Measurements from ENCODE around the gene LGALS7.
"Not testable (repeated sequence)": the region's sequence is repeated elsewhere in the genome, so short reads cannot be mapped to it uniquely, and the experiment has no call there.

The LGALS7 gene

DNA sequence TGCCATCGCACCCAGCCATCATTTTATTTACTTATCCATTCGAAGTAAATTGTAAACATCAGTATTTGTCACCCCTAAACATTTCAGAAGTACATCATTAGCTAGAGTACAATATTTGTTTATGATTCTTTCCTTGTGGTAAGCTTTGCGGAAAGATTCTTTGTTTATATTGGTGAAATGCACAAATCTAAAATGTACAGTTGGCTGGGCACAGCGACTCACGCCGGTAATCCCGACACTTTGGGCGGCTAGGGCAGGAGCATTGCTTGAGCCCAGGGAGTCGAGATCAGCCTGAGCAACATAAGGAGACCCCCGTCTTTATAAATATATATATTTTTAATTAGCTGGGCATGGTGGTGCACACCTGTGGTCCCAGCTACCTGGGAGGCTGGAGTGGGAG is 25.8 kb upstream of the LGALS7 start:
- DNase-seq = no peak

DNA sequence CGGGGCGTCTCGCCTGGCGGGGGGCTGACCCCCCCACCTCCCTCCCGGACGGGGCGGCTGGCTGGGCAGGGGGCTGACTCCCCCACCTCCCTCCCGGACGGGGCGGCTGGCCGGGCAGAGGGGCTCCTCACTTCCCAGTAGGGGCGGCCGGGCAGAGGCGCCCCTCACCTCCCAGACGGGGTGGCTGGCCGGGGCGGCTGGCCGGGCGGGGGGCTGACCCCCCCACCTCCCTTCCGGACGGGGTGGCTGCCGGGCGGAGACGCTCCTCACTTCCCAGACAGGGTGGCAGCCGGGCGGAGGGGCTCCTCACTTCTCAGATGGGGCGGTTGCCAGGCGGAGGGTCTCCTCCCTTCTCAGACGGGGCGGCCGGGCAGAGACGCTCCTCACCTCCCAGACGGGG is 24.5 kb upstream of the LGALS7 start:
- DNase-seq = not testable (repeated sequence)

DNA sequence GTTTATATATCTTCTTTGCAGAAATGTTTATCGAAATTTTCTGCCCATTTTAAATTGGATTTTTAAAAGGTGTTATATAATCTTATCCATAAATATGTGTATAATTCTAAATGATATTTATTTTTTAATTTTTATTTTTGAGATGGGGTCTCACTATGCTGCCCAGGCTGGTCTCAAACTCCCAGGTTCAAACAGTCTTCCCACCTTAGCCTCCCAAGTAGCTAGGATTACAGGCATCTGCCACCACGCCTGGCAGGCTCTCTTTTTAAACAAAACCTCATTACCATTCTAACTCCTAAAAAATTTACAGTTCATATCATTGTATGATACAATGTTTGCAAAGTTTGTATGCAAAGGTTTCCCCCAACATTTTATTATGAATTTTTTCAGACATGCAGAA is 22.8 kb upstream of the LGALS7 start:
- no peak for DNase-seq

DNA sequence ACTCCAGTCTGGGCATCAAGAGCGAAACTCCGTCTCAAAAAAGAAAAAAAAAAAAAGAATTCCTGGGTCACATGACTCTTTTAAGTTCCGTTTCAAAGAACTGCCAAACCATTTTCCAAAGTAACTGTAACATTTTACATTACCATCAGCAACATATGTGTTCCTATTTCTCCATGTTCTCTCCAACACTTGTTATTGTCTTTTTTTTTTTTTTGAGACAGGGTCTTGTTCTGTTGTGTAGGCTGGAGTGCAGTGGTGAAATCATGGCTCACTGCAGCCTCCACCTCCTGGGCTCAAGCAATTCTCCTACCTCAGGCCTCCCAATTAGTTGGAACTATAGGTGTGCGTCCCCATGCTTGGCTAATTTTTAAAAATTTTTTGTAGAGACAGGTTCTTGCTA is 22.2 kb upstream of the LGALS7 start:
- DNase-seq = no peak

DNA sequence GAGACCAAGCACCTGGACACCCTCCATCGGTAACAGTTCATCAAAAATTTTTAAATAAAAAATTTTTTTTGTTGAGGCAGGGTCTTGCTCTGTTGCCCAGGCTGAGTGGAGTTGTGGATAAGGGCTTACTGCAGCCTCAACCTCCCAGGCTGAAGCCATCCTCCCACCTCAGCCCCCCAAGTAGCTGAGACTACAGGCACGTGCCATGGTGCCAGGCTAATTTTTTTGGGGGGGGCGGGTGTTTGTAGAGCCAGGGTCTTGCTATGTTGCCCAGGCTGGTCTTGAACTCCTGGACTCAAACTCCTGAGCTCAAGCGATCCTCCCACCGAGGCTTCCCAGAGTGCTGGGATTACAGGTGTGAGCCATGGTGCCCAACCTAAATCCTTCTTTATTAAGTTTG is 20.4 kb upstream of the LGALS7 start:
- DNase-seq = no peak

DNA sequence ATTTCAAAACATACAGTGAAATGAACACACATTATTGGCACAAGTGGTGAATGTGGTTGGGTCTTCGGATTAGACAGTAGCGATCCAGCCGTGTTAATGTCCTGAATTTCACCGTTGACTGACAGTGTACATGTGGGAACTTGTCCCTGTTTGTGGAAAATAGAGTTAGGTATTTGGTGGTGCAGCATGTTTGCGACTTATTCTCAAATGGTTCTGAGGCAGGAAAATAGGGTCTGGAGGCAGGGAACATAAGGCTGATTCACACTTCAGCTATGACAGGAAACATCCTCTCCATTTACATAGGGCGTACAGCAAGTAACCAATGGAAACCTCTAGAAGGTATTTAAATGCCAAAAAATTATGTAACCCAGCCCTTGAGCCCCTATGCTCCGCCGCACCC is 19.9 kb upstream of the LGALS7 start:
- no peak for DNase-seq

DNA sequence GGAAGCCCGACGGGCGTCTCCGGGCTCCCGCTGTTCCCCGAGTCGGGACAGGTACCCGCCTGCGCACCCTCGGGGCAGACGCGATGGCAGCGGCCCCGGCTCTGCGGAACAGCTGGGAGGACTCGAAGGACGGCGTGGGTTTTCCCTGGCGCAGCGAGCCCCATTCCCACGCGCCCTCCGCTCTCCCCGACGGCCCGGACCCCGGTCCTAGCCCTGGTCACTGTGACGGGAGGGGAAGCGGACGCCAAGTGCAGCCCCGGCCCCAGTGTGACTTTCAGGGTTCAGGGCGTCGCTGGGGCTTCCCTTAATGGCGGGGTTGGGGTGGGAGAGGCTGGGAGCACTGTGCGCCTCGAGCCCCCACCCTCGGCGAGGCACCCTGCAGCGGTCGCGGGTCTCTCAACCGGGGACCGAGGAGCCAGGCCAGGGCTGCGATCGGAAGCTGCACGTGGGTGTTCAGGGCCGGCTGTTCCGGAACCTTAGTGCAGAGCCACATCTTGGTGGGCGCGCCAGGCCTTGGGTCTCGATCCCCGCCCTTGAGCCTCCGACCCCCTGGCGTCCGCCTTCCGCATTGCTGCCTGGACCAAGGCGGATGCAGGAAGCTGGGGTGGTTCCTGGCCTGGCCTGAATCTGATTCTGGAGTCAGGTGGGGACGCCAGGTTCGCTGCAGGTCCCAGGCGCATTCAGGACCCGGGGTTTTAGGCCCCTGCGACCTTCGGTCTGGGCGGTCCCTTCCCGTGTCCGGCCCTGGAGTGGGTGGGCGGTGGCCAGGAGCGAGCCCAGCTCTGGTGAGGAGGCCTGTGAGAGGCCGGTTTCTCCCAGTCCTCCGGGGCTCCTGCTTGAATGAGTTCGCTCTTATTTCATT is 19.2 kb upstream of the LGALS7 start:
- DNase-seq = peak; percentile 42

DNA sequence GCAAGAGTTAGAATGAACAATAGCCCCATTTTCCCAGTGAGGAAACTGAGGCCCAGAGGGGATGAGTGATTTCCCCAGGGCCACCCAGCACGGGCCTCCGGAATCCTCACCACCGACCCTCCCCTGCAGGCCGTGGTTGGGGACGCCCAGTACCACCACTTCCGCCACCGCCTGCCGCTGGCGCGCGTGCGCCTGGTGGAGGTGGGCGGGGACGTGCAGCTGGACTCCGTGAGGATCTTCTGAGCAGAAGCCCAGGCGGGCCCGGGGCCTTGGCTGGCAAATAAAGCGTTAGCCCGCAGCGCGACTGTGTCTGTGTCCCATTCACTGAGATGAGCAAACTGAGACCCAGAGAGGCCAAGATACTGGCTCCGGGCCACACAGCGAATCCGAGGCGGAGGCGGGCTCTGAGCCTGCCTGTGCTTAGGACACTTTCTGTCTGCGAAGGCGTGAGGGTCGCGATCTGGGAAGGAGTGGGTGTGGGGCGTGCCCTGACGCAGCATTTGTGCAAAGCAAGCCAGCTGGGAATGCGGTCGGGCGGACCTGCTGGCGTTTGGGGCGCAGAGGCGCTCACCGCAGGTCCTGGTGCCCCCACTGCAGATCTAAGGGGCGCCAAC is 18.2 kb upstream of the LGALS7 start:
- DNase-seq = not testable (repeated sequence)

DNA sequence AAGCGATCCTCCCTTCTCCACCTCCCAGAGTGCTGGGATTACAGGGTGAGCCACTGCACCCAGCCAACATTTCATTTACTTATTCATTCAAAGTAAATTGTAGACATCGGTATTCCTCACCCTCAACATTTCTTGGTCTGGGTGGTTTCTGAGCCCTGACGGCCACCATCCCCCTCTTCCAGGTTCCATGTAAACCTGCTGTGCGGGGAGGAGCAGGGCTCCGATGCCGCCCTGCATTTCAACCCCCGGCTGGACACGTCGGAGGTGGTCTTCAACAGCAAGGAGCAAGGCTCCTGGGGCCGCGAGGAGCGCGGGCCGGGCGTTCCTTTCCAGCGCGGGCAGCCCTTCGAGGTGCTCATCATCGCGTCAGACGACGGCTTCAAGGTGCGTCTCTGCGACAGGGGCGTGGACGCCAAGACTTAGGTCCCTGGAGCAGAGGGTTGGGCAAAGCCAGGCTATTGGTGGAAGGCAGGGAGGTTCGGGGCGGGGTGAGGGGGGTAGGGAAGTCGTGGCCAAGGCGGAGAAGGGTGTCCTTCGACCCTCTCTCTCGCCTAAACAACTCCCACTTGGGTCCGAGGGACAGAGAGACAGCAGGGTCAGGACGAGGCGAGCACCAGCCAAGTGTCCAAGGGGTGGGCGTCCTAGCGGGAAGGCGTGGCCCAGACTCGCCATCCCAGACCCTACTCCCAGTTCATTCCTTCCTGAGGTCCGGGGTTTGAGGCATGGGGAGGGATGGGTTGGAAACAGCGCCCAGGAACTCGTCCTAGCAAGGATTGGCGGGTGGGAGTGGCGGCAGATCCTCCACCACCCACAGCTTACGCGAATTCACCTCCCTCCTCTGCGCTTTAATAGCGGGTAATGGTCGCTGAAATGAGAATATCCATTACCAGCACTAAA is 17.4 kb upstream of the LGALS7 start:
- DNase-seq = not testable (repeated sequence)

DNA sequence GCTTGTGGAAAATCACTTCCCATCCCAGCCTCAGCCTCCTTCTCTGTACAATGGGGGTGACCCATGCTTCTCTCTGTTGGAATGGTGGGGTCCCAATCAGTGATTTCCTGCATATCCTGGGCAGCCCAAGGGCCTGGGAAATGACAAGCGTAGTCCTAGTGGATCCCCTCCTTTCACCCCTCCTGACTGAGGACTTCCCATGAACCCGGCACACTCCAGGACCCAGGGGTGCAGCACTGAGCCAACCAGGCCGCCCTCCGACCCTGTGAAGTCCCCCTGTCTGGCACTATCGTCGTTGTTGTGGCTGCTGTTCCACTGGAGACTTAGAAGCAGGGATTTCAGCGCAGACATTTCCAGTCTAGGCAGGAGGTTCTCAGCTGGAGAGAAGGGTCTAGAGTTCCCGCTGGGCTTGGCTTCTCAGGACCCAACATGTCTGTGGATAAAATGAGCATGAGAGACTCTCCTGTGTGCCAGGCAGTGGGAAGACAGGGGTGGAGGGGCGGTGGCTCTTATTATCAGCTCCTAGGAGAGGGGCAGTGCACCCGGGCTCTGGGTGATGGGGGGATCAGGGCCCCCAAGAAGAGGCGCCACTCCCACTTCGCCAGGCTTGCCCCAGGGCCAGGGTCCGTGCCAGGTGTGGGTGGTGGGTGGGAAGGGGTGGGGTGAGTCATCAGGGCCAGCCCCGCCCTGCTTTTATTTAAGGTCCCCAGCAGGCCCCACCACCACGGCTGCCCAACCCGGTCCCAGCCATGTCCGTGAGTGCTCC is 15.3 kb upstream of the LGALS7 start, which contains the start of gene LGALS7B:
Gene LGALS7B (plus strand): TSS at position 723 of the 766 bp plus-strand sequence. CDS start 27 bp downstream, at position 750.
- no peak for DNase-seq

DNA sequence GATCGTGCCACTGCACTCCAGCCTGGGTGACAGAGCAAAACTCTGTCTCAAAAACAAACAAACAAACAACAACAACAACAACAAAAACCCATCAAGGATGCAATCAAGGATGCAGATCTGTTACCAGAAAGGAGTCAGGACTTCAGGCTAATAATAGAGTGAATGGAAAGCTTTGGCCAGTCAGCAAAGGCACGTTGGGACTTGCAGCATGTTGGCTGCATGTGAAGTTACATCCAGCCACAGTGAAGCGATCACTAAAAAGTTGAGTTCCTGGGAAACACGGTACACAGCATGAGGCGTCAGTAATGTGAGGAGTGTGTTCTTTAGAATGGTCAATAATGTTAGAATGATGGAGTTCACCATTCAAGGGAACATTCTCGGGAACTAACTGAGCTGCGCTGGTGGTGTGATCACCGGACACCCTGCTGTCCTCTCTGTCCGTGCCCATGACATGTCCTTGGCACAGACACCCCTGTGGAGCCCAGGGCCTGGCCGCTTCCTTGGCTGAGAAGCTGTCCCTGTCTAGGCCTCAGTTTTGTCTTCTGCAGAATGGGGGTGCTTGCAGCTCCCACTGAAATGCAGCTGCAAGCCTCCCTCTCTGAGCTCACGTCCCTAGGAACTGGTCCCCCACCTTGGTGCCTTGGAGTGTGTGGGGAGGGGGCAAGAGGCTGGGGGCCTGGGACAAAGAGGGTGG is 13.4 kb upstream of the LGALS7 start:
- DNase-seq = no peak

DNA sequence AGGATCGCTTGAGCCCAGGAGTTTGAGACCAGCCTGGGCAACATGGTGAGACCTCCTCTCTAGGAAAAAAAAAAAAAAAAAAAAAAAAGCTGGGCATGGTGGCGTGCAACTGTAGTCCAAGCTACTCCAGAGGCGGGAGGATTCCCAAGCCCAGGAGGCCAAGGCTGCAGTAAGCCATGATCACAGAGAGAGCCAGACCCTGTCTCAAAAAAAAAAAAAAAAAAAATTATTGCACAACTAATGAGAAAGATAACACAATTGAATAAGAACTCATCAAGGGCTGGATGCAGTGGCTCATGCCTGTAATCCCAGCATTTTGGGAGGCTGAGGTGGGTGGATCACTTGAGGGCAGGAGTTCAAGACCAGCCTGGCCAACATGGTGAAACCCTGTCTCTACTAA is 12.7 kb upstream of the LGALS7 start:
- DNase-seq = not testable (repeated sequence)

DNA sequence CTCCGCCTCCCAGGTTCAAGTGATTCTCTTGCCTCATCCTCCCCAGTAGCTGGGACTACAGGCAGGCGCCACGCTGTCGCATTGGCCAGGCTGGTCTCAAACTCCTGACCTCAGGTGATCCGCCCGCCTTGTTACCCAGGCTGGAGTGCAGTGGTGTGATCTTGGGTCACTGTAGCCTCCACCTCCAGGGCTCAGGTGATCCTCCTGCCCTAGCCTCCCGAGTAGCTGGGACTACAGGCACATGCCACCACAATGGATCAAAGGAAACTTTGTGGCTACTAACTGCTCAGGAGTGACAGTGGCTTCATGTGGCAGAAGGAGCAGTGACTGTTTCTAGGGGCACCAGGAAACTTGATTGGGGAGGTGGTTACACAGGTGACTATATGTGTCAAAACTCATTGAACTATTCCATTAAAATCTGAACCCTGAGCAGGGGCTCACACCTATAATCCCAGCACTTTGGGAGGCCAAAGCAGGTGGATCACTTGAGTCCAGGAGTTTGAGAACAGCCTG is 11.9 kb upstream of the LGALS7 start:
- no peak for DNase-seq

DNA sequence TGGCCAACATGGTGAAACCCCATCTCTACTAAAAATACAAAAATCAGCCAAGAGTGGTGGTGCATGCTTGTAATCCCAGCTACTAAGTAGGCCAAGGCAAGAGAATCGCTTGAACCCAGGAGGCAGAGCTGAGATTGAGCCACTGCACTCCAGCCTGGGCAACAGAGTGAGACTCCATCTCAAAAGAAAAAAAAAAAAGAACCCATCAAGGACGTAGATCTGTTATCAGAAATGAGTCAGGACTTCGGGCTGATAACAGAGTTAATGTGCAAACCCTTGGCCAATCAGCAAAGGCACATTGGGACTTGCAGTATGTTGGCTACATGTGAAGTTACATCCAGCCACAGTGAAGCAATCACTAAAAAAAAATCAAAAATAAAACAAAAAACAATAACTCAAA is 10.9 kb upstream of the LGALS7 start:
- DNase-seq = no peak

DNA sequence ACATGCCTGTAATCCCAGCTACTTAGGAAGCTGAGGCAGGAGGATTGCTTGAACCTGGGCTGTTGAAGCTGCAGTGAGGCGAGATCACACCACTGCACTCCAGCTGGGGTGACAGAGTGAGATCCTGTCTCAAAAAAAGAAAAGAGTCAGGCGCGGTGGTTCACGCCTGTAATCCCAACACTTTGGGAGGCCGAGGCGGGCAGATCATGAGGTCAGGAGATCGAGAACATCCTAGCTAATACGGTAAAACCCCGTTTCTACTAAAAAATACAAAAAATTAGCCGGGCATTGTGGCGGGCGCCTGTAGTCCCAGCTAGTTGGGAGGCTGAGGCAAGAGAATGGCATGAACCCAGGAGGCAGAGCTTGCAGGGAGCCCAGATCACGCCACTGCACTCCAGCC is 8.9 kb upstream of the LGALS7 start:
- DNase-seq = not testable (repeated sequence)

DNA sequence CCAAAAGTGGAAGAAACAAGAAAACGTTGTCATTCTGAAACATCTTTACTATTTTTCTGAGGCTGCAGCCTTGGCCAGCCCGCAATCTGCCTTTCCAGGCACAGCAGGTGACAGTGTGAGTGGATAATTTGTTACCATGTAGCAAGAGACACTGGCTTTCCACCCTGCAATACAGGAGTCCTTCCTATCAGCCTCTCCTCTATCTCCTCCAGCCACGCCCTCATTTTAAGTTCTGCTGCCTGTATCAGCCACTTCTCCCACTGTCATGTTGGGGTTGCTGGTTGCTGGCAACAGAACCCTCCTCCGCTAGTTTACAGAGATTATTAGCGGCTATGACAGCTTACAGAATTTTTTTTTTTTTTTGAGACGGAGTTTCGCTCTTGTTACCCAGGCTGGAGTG is 7.7 kb upstream of the LGALS7 start:
- no peak for DNase-seq

DNA sequence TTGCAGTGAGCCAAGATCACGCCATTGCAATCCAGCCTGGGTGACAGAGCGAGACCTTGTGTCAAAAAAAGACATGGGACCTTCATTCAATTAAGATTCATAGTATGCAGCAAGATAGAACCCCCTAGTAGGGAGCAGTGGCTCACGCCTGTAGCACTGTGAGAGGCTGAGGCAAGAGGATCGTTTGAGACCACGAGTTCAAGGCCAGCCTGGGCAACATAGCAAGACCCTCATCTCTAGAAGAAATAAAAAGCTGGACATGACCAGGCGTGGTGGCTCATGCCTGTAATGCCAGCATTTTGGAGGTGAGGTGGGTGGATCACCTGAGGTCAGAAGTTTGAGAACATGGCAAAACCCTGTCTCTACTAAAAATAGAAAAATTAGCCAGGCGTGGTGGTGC is 7.1 kb upstream of the LGALS7 start:
- no peak for DNase-seq

DNA sequence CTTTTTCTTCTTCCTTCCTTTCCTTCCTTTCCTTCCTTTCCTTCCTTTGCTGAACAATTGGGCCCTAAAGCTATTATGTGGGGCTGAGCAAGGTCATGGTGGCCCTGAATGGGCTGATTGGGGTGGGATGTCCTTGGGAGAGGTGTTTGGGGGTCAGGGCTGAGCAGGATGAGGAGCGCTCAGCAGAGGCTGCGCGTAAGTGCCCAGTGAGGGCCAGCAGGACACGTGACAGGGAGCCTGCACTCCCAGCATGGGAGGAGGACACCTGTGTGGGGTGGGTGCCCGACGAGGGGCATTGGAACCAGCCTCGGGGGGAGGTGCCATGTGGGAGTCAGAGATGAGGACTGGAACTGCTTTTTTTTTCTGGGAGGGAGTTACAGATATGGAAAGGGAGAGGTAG is 5.4 kb upstream of the LGALS7 start:
- no peak for DNase-seq

DNA sequence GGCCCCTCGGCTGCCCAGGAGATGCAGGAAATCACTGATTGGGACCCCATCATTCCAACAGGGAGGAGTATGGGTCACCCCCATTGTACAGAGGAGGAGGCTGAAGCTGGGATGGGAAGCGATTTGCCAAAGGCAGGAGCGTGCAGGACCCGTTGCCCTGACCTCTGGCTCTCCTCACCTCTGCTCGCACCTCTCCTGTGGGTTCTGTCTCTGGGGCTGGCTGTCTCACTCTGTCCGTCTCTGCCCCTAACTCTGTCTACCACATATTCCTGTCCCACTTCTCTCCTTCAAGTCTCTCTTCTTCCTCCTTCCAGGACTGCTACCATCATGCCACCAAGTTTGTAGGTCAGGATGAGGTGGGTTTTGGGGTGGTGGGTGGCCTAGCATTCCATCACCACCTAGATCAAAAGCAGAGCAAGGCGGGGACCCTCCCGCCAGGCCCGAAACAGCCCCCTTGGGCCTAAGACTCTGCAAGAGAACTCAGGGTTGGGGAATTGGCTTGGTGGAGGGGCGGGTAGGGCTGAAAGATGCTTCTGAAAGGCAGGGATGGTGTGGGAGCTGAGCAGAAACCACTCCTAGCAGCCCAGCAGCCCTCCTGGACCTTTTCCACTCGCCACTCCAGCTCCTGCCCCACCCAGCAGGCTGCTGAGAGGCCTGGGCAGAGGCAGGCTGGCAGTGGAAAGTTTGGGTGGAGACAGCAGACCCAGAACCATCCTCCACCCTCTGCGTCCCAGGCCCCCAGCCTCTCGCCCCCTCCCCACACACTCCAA is 1.0 kb upstream of the LGALS7 start:
- DNase-seq = no peak

DNA sequence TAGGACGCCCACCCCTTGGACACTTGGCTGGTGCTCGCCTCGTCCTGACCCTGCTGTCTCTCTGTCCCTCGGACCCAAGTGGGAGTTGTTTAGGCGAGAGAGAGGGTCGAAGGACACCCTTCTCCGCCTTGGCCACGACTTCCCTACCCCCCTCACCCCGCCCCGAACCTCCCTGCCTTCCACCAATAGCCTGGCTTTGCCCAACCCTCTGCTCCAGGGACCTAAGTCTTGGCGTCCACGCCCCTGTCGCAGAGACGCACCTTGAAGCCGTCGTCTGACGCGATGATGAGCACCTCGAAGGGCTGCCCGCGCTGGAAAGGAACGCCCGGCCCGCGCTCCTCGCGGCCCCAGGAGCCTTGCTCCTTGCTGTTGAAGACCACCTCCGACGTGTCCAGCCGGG is 1.7 kb downstream of the LGALS7 start:
- not testable (repeated sequence) for DNase-seq

DNA sequence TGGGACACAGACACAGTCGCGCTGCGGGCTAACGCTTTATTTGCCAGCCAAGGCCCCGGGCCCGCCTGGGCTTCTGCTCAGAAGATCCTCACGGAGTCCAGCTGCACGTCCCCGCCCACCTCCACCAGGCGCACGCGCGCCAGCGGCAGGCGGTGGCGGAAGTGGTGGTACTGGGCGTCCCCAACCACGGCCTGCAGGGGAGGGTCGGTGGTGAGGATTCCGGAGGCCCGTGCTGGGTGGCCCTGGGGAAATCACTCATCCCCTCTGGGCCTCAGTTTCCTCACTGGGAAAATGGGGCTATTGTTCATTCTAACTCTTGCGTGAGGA is 2.4 kb downstream of the LGALS7 start:
- not testable (repeated sequence) for DNase-seq
